22Rv1 (cell line): ENCODE data around the gene BRD4.
"Not testable (repeated sequence)": the region's sequence is repeated elsewhere in the genome, so short reads cannot be mapped to it uniquely, and the experiment has no call there.

Source experiments
- H3K27ac ChIP-seq: fragments of 450-650 bp; 2 replicates; pipeline ENCODE4 v1.5.1; 2017
- CTCF ChIP-seq: fragments of 450-650 bp; IDR thresholded peaks from 2 replicates; pipeline ENCODE4 v1.5.1; 2017; ENCODE audit warnings: mild to moderate bottlenecking
- ZFX ChIP-seq: fragments of 450-650 bp; IDR thresholded peaks from 2 replicates; pipeline ENCODE4 v1.6.1; 2017; ENCODE audit warnings: antibody characterized with exemption, borderline replicate concordance

Gene BRD4

GRCh38 chr19:15369594-15369891 lies 37.2 kb upstream of the BRD4 start:
- TF ChIP-seq CTCF (no peak), ZFX (no peak)
- H3K27ac ChIP-seq = no peak overlapping the region

GRCh38 chr19:15368798-15369593 lies 36.7 kb upstream of the BRD4 start:
- no peak for TF ChIP-seq CTCF
- no peak for TF ChIP-seq ZFX
- no peak overlapping the region for H3K27ac ChIP-seq

- TF ChIP-seq ZFX (no peak), CTCF (no peak)
- H3K27ac ChIP-seq = no peak overlapping the region
Observed at GRCh38 chr19:15368051-15368632, 35.8 kb upstream of the BRD4 start.

GRCh38 chr19:15367439-15367838 lies 35.1 kb upstream of the BRD4 start:
- no peak for TF ChIP-seq CTCF
- TF ChIP-seq ZFX = no peak
- H3K27ac ChIP-seq = no peak overlapping the region

GRCh38 chr19:15365264-15365663 lies 32.9 kb upstream of the BRD4 start:
- no peak for TF ChIP-seq CTCF
- TF ChIP-seq ZFX = no peak
- H3K27ac ChIP-seq = no peak overlapping the region

- not testable (repeated sequence) for H3K27ac ChIP-seq
Observed at GRCh38 chr19:15363791-15364190, 31.5 kb upstream of the BRD4 start.

- H3K27ac ChIP-seq = not testable (repeated sequence)
Observed at GRCh38 chr19:15363048-15363447, 30.7 kb upstream of the BRD4 start.

- H3K27ac ChIP-seq = not testable (repeated sequence)
Observed at GRCh38 chr19:15360015-15360414, 27.7 kb upstream of the BRD4 start.

- no peak overlapping the region for H3K27ac ChIP-seq
- TF ChIP-seq CTCF = no peak
- TF ChIP-seq ZFX = no peak
Observed at GRCh38 chr19:15358918-15359317, 26.6 kb upstream of the BRD4 start.
